ENCODE results near the gene NACC2. TPM values are rescaled to one million over a fixed set of nuclear protein-coding genes. Genes with fewer than 3 reads are reported as not detected.
A peak's percentile ranks its signal among the peaks of the same experiment; 100 is the strongest.

Gene NACC2
- polyA plus RNA-seq, 3 donors = 8.1 to 32.4 (median 8.7) TPM

DNA sequence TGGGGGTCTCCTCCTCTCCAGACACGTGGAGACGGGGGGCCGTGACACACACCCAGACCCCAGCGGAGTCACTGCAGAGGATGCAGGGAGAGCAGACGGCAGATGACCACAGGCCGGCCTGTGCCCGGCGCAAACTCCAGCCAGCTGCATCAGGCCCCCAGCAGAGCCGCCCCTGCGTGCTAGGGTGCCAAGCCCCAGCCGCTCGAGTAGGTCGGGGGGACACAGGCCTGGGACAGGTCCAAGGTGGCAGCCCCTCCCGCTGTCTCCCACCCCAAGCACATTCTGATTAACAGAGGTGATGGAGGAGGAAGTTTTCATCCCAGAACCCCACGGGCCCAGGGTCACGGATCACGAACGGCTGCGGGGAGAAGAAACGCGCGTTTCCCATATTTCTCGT is 14.4 kb downstream of the NACC2 start:
- H3K9me3 Mint-ChIP-seq = peaks cover 0 to 1% (median 0%) of the 10 kb centered on the region in 7 donors
- WGBS (ENCODE audit: insufficient coverage) = 81% methylated on average over 16 of the region's 23 CpGs
- H3K27ac Mint-ChIP-seq = peak overlapping the region in 1 of 7 donors; percentile 74
- H3K4me3 Mint-ChIP-seq = no peak overlapping the region
- H3K27me3 Mint-ChIP-seq (ENCODE audit: low read depth in 3 of 3) = peaks cover 0 to 6% (median 0%) of the 10 kb centered on the region in 3 donors
- Histone ChIP-seq H3K27ac (ENCODE audit: low read depth in 1 of 2, low read length in 2 of 2) (peak overlapping the region in 1 of 2 donors; percentile 8), H3K9ac (ENCODE audit: insufficient read depth, low read length, poor library complexity, severe bottlenecking) (peak overlapping the region; percentile 8), H3K27me3 (ENCODE audit: control insufficient read depth in 2 of 2, insufficient read depth in 2 of 2, low read length in 2 of 2) (no peaks in the 10 kb centered on the region), H4K20me1 (ENCODE audit: insufficient read depth, low read length) (peaks cover 78% of the 10 kb centered on the region), H3K36me3 (replicated peaks in 1 of 2; ENCODE audit: control insufficient read depth in 1 of 2, insufficient read depth in 2 of 2, low read length in 2 of 2) (peaks cover 8 to 24% of the 10 kb centered on the region in 2 donors), H3K4me1 (ENCODE audit: control insufficient read depth in 1 of 2, insufficient read depth in 2 of 2, low read length in 2 of 2) (peaks cover 66 to 88% of the 10 kb centered on the region in 2 donors), H3K9me3 (replicated peaks in 1 of 2; ENCODE audit: control insufficient read depth in 1 of 2, insufficient read depth in 1 of 2, low read length in 2 of 2) (no peaks in the 10 kb centered on the region), H3K4me2 (replicated peaks; ENCODE audit: extremely low read depth, low read length, poor library complexity, severe bottlenecking) (no peak overlapping the region), H3K79me2 (ENCODE audit: insufficient read depth, low read length) (peaks cover 86% of the 10 kb centered on the region), H2AFZ (ENCODE audit: insufficient read depth, low read depth, low read length, poor library complexity, severe bottlenecking) (no peak overlapping the region), H3K4me3 (replicated peaks in 1 of 3; ENCODE audit: low read depth in 2 of 3, low read length in 3 of 3) (no peak overlapping the region)
- TF ChIP-seq, protein P1, sequence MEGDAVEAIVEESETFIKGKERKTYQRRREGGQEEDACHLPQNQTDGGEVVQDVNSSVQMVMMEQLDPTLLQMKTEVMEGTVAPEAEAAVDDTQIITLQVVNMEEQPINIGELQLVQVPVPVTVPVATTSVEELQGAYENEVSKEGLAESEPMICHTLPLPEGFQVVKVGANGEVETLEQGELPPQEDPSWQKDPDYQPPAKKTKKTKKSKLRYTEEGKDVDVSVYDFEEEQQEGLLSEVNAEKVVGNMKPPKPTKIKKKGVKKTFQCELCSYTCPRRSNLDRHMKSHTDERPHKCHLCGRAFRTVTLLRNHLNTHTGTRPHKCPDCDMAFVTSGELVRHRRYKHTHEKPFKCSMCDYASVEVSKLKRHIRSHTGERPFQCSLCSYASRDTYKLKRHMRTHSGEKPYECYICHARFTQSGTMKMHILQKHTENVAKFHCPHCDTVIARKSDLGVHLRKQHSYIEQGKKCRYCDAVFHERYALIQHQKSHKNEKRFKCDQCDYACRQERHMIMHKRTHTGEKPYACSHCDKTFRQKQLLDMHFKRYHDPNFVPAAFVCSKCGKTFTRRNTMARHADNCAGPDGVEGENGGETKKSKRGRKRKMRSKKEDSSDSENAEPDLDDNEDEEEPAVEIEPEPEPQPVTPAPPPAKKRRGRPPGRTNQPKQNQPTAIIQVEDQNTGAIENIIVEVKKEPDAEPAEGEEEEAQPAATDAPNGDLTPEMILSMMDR (IDR thresholded peaks at IDR 0.05) = no peak
- peaks cover 73% of the 10 kb centered on the region for H3K4me1 Mint-ChIP-seq
- no peak for DNase-seq
- intact Hi-C loops (cut with micrococcal nuclease) = no loop called here
- peaks cover 23 to 38% of the 10 kb centered on the region in 2 donors for H3K36me3 Mint-ChIP-seq

DNA sequence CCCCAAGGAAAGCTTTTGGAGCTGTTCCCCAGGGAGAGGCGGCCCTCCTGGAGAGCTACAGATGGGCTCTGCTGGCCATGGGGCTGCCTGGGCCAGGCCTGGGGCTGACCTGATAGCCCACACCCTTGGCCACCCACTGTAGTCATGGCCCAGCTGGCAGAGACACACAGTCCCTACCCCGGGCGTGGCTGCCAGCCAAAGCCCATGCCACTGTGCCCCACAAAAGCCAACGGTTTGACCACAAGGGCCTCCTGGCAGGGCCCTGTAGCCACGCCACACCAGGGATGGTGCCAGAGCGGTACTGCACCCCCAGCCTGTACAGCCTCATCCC is 15.2 kb downstream of the NACC2 start:
- peaks cover 0 to 1% (median 0%) of the 10 kb centered on the region in 7 donors for H3K9me3 Mint-ChIP-seq
- Histone ChIP-seq H3K9me3 (replicated peaks in 1 of 2; ENCODE audit: control insufficient read depth in 1 of 2, insufficient read depth in 1 of 2, low read length in 2 of 2) (no peaks in the 10 kb centered on the region), H2AFZ (ENCODE audit: insufficient read depth, low read depth, low read length, poor library complexity, severe bottlenecking) (no peak overlapping the region), H3K9ac (ENCODE audit: insufficient read depth, low read length, poor library complexity, severe bottlenecking) (peak overlapping the region; percentile 55), H4K20me1 (ENCODE audit: insufficient read depth, low read length) (peaks cover 70% of the 10 kb centered on the region), H3K4me3 (replicated peaks in 1 of 3; ENCODE audit: low read depth in 2 of 3, low read length in 3 of 3) (peak overlapping the region in 1 of 3 experiments; percentile 42), H3K79me2 (ENCODE audit: insufficient read depth, low read length) (peaks cover 86% of the 10 kb centered on the region), H3K4me1 (ENCODE audit: control insufficient read depth in 1 of 2, insufficient read depth in 2 of 2, low read length in 2 of 2) (peaks cover 74 to 94% of the 10 kb centered on the region in 2 donors), H3K27ac (ENCODE audit: low read depth in 1 of 2, low read length in 2 of 2) (peak overlapping the region; percentile 33 to 68), H3K36me3 (replicated peaks in 1 of 2; ENCODE audit: control insufficient read depth in 1 of 2, insufficient read depth in 2 of 2, low read length in 2 of 2) (peaks cover 8 to 24% of the 10 kb centered on the region in 2 donors), H3K4me2 (replicated peaks; ENCODE audit: extremely low read depth, low read length, poor library complexity, severe bottlenecking) (peak overlapping the region; percentile 23), H3K27me3 (ENCODE audit: control insufficient read depth in 2 of 2, insufficient read depth in 2 of 2, low read length in 2 of 2) (no peaks in the 10 kb centered on the region)
- peak overlapping the region in 6 of 7 donors; percentile 5 to 88 (median 67) for H3K27ac Mint-ChIP-seq
- H3K36me3 Mint-ChIP-seq = peaks cover 23 to 40% of the 10 kb centered on the region in 2 donors
- H3K4me3 Mint-ChIP-seq = no peak overlapping the region
- H3K4me1 Mint-ChIP-seq = peaks cover 82% of the 10 kb centered on the region
- peaks cover 0 to 6% (median 0%) of the 10 kb centered on the region in 3 donors for H3K27me3 Mint-ChIP-seq (ENCODE audit: low read depth in 3 of 3)
- WGBS (ENCODE audit: insufficient coverage) = 25% methylated on average over 5 of the region's 6 CpGs
- DNase-seq = no peak
- TF ChIP-seq, protein P1 (IDR thresholded peaks at IDR 0.05) = no peak
- intact Hi-C loops (cut with micrococcal nuclease) = loop anchor here in 1 of 2 donors (5.0 kb wide), 2 partner anchors 37 to 38 kb away; partner anchors contain the start of gene TMEM250

All from CD14-positive monocyte (primary cell).